Islet precursor cell (in vitro differentiated cells): ENCODE results near the gene NUDT8.
"Not testable (repeated sequence)": the region's sequence is repeated elsewhere in the genome, so short reads cannot be mapped to it uniquely, and the experiment has no call there.

Experiments used
- DNase-seq: peaks from one replicate; pipeline ENCODE4 v3.0.0-alpha.2; 2018

The NUDT8 gene, protein sequence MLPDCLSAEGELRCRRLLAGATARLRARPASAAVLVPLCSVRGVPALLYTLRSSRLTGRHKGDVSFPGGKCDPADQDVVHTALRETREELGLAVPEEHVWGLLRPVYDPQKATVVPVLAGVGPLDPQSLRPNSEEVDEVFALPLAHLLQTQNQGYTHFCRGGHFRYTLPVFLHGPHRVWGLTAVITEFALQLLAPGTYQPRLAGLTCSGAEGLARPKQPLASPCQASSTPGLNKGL

DNA sequence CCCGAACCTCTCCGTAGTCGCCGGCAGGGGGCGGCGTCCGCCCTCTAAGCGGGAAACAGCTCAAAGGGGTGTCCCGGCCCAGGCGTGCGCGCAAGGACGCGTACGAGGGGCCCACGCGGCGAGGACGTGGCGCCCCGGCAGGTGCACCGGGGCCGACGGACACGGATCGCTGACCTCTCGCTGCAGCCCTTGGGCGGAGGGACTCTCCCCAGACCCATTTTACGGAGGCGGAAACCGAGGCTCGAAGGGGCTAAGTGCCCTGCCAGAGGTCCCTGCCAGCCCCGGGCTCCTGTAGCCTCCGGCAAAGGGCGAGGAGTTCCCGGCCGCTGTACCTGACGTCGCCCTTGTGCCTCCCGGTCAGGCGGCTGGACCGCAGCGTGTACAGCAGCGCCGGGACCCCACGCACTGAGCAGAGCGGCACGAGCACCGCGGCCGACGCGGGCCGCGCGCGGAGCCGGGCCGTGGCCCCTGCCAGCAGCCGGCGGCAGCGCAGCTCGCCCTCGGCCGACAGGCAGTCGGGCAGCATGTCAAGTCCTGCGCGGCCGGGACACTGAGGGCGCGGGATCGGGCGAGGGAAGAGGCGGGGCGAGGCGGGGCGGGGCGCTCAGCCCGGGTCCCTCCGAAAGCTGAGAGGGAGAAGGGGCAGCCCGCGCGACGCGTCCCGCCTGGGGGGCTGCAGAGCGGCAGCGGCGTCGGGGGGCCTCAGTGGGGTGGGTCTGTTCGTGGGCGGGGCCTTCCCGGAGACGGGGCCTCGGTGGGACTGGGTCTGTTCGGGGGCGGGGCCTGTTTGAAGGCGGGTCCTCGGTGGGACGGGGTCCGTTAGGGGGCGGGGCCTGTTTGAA is at the start of gene NUDT8:
TSS of gene NUDT8 (minus strand) at position 552 of the 842 bp plus-strand sequence. CDS start at position 526, 26 bp downstream.
- peak; percentile 90 for DNase-seq

DNA sequence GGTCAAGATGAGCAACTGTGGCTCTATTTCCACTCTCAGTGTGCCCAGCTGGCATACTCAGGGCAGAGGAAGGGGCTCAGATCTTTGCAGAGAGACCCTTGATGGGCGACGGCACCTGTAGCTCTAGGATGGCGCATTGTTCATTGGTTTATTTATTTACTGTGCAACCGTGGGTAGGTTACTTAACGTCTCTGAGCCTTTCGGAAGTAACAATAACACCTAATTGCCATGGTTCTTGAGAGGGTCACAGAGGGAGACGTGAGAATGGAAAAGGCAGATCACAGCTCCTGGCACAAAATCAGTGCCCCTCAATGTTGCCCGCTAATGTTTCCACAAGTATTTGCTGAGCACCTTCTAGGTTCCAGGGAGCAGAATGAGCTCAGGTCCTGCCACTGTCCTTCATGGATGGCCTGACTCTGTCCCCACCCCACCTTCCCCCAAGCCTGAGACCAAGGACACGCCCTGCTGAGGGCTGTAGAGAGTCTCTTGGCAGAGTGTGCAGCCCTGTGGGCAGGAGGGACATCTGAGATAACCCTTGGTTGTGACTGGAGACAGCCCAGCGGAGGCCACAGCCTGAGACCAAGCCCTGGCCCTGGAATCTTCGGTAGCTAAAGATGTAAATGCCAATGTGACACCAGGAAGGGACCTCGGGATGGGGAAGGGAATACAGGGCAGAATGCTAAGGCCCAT is 45.5 kb upstream of the NUDT8 start:
- no peak for DNase-seq

- peak; percentile 92 for DNase-seq
Measured at GRCh38 chr11:67674442-67674871, 44.7 kb upstream of the NUDT8 start, which contains the start of gene ALDH3B2. TSS of gene ALDH3B2 (minus strand) at chr11:67674623. CDS start at chr11:67666935, 7,688 bp downstream.

GRCh38 chr11:67673902-67674301 is 44.2 kb upstream of the NUDT8 start:
- DNase-seq = no peak

DNA sequence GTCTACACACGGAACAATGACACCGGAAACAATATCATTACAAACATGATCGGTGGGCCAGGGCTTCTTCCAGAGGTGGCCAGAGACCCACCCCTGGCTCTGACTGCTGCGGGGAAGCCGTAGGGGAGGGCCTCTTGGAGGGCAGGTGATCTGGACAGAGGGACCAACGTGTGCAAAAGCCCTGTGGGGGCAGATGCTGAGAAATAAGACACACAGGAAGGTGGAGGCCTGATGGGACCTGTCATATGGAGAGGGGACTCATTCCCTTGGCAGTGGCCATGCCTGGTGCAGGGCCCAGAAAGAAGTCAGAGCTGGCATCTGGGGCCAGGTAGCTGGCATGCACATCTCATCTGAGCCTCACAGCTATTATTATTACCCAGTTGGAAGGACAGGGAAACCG is 43.6 kb upstream of the NUDT8 start:
- DNase-seq = no peak

DNA sequence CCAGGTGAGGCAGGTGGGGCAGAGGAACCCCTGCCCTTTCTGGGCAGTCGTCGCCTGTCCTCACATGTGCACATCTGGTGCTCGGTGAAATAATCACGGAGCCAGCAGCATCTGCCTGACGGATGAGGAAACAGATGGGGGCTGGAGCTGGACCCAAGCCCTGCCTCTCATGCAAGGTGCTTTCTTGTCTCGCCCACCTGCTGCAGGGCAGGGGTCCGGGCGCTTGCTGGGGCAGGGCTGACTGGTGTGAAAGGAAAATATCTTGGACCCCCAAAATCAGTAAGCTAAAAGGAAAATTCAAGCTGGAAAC is 41.4 kb upstream of the NUDT8 start:
- no peak for DNase-seq

DNA sequence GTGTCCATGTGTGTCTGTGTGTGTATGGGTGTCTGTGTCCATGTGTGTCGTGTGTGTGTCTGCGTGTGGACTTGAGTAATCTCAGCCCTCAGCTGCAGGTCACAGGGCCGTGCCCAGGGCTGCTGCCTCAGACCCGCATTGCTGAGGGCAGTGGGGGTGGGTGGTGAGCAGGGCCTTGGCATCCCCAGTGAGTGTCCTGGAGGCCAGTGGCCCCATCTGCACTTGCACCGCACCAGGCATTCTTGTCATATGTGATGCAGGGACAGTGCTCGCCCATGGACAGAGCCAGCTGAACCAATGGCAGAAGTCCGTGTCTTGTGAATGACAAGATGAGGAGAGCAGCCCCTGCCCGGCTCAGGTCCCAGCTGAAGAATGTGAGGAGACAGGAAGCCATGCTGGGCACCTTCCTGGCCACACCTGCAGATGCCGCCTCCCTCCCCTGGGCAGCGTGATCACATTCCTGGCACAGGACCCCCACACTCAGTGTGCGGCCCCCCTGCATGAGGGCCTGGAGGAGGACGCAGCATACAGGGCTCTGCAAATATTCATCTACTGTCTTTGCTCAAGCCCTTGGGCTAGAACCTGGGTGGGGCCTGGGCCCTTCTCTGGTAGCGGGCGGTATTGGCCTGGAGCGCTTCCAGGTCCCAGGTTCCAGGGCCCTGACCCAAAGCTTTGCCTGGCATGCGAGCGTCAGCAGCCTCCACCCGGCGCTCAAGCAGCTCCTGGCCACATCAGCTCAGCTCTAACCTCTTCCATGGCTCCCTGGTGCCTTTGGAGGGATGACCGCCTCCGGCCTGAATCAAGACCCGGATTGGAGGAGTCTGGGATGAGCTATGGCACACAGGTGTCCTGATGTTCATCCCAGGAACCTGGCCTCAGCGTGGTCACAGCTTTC is 40.8 kb upstream of the NUDT8 start:
- DNase-seq = no peak

GRCh38 chr11:67668192-67668551 is 38.4 kb upstream of the NUDT8 start:
- DNase-seq = no peak

- DNase-seq = peak; percentile 58
Measured at GRCh38 chr11:67667490-67668191, 37.9 kb upstream of the NUDT8 start.

GRCh38 chr11:67666676-67667489 is 37.1 kb upstream of the NUDT8 start:
- DNase-seq = no peak

- DNase-seq = no peak
Measured at GRCh38 chr11:67666303-67666645, 36.5 kb upstream of the NUDT8 start.

- peak; percentile 58 for DNase-seq
Measured at GRCh38 chr11:67665541-67666302, 36.0 kb upstream of the NUDT8 start.

DNA sequence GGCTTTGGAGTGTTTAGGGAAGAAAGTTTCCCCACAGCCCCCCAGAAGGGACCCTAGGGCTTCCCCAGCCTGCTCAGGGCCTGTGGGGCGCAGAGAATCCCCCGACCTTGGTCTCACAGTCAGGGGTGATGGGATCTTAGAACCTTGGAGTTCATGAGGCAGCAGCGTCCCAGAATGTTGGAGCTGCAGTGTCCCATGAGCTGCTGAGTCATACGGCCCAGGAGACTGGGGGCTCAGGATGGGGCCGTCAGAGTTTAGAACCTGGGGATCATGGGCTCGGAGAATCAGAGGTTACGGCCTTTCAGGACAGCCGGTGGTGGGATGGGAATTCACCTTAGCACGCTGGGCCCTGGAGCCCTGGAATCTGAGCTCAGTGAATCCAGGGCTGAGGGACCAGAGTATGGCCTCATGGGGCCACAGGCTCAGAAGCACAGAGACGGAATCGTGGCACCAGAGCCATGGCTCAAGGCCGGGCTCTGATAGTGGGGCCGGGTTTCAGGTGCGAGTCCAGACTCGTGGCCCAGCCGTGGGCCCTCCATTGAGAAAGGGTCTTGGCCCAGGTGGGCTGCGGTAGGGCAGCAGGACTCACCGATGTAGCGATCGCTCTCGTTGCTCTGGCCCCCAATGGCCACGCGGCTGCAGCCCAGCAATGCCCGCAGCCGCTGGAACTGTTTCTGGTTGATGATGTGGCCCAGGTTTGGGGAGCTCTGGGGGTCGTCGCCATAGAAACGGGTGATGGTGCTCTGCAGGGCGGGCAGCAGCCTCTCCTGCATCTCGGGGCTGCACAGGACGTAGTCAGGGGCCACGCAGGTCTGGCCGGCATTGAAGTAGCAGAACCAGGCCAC is 35.2 kb upstream of the NUDT8 start:
- no peak for DNase-seq

DNA sequence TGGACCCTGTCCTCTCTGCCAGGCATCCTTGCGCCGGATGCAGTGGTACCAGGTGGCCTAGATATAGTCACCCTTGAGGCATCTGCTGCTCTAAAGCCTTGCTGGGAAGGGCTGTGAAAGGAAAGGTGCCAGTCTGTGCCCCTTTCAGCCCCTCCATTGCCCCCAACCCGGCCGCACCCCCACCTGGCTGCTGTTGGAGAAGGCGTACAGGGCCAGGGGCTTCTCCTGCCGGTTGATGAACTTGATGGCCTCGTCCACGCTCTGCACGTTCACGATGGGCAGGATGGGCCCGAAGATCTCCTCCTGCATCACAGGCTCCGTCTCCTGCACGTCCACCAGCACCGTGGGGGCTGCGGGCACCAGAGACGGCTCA is 34.5 kb upstream of the NUDT8 start:
- DNase-seq = no peak

DNA sequence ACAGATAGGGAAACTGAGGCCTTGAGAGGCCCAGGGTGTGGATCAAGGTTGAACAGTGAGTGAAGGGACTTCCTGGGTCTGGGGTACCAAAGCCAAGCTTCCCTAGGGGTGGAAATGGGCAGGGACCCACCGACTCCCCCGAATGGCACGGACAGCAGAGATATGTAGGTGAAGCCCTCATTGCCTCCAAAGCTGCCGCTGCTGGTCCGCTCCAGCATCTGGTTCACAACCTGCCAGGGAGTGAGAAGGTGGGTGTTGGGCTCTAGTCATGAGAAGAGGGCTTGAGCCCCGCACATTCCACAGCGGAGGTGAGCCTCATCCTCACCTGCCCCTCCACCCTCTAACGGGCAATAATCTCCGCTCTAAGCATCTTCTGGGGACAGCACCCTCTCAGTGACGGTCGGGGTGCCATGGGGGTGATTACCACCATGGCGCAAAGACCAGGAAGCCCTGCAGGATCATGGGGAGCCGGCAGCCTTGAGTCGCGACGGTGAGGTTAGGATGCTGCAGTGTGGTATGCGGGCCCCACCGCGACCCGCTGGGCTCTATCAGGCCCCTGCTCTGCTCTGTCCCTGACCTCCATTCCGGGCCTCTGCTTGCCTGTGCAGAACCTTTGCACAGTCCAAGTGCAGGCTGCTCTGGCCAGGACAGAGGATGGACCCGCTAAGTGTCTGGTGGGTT is 33.9 kb upstream of the NUDT8 start:
- no peak for DNase-seq

DNA sequence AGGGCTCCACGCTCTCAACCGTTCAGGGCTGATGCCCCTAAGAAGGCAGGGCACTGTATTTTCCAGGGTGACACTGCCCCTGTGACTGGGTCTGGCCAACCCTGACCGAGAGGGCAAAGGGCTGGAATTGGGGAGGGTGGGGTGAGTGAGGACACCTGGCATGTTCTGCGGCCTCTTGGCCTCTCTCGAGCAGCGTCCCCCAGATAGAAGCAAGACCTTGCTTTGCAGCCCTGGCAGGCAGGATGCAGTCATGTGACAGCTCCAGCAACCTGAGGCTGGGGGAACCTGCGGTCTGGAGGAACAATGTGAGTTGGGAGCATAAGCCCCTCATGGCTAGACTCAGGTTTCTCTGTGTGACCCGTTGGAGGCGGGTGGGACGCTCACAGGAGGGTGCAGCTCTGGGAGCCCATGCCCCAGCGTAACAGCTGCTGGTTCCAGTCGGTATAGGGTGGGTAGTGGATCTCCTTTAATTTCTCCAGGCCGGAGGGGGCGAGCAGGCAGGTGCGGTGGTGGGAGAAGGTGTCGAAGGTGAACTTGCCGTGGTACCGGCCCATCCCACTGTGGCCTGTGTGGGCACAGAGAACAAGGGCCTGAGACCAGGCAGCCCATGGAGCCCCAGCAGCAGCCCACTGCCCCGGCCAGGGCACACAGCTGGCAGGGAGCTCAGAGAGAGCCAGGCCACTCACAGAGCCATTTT is 33.2 kb upstream of the NUDT8 start:
- DNase-seq = no peak

DNA sequence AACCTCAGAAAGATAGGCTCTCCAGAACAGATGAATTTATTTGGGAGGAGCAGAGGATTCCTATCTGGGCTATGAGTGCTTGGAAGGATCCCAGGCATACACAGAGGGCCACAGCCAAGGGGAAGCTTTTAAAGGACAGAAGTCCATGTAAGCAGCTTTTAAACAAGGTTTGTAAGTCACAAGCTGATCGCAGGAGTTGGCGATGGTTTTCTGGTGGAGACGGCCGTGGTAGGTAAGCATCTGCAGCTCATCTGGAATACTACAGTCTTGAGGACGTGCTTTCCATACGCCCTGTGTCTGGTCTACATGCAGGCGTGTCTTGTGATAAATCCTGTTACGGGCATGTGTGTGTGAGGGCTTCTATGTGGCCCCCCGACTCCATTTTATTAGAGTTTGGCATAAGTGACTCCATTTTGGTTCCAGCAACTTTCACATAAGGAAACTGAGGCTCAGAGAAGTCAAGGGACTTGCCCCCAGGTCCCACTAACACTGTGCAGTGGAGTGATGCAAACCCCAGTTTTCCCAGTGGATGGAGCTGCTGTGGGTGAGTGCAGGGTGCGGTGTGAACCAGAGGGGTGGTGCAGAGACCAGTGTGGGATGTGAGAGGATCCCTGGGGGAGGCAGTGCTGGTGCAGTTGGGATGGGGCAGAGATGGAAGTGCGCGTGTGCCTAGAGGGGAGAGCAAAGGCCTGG is 32.6 kb upstream of the NUDT8 start:
- no peak for DNase-seq

GRCh38 chr11:67660752-67661151 is 31.0 kb upstream of the NUDT8 start:
- DNase-seq = not testable (repeated sequence)
